Measurements from ENCODE around the gene GAS2L1.
"Not testable (repeated sequence)": the region's sequence is repeated elsewhere in the genome, so short reads cannot be mapped to it uniquely, and the experiment has no call there.

- TF ChIP-seq, protein P1, sequence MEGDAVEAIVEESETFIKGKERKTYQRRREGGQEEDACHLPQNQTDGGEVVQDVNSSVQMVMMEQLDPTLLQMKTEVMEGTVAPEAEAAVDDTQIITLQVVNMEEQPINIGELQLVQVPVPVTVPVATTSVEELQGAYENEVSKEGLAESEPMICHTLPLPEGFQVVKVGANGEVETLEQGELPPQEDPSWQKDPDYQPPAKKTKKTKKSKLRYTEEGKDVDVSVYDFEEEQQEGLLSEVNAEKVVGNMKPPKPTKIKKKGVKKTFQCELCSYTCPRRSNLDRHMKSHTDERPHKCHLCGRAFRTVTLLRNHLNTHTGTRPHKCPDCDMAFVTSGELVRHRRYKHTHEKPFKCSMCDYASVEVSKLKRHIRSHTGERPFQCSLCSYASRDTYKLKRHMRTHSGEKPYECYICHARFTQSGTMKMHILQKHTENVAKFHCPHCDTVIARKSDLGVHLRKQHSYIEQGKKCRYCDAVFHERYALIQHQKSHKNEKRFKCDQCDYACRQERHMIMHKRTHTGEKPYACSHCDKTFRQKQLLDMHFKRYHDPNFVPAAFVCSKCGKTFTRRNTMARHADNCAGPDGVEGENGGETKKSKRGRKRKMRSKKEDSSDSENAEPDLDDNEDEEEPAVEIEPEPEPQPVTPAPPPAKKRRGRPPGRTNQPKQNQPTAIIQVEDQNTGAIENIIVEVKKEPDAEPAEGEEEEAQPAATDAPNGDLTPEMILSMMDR (IDR thresholded peaks at IDR 0.05), result not testable (repeated sequence)
- not testable (repeated sequence) for TF ChIP-seq ZFX (IDR thresholded peaks at IDR 0.05; ENCODE audit: borderline replicate concordance)
Observed at GRCh38 chr22:29357193-29357890, 50.9 kb downstream of the GAS2L1 start.

Data from 22Rv1 (cell line).